T-cell (primary cell): ENCODE data around the gene TMEM107. TPM values are rescaled to one million over a fixed set of nuclear protein-coding genes. Genes with fewer than 3 reads are reported as not detected.

Experiments used
- ATAC-seq, 4 experiments: fragments of 200-7000 bp in 3 of 4; fragments of 150-1000 bp in 1 of 4; cut with Tn5 transposase; replicated peaks in 1 of 4; 1 replicate in 3 of 4; 2 replicates in 1 of 4; pipeline ENCODE4 v1.10.0; 2021; ENCODE audit warnings: moderate library complexity in 3 of 4, mild to moderate bottlenecking in 2 of 4, moderate number of reproducible peaks in 1 of 4
- CTCF ChIA-PET, 2 donors: fragments of 300-600 bp; sonication (Branson Sonifier 250); formaldehyde crosslinking; loops; one replicate each; lab custom pipeline; 2022; ENCODE audit warnings: antibody characterized with exemption in 2 of 2; lab: Charles Lee
- POLR2A ChIA-PET, 2 donors: fragments of 300-600 bp; sonication (Branson Sonifier 250); formaldehyde crosslinking; loops; one replicate each; lab custom pipeline; 2022; ENCODE audit warnings: antibody characterized with exemption in 2 of 2; lab: Charles Lee
- DNase-seq, 35 experiments: peaks; one replicate each; pipeline versions ENCODE4 v3.0.0 to v3.0.0-alpha.2; 2013 to 2023
- H3K27ac ChIP-seq: one replicate; pipeline ENCODE4 v1.5.1; 2013; ENCODE audit warnings: low read length
- H3K27me3 ChIP-seq, 2 experiments: replicated peaks in 1 of 2; 1 replicate in 1 of 2; 2 replicates in 1 of 2; pipeline versions ENCODE4 v1.6.1 to v1.7.0; 2013; ENCODE audit warnings: low read length in 1 of 2, mixed read lengths in 1 of 2; ENCODE audit not compliant: control insufficient read depth in 2 of 2, insufficient read depth in 2 of 2; ENCODE audit errors: extremely low read depth in 1 of 2
- H3K36me3 ChIP-seq, 2 donors: 1 replicate in 1 of 2; 2 replicates in 1 of 2; pipeline versions ENCODE4 v1.6.1 to v1.7.0; 2013; ENCODE audit warnings: low read length in 1 of 2; ENCODE audit not compliant: control insufficient read depth in 2 of 2, insufficient read depth in 1 of 2; ENCODE audit errors: extremely low read depth in 1 of 2
- H3K4me1 ChIP-seq, 2 experiments: 1 replicate in 1 of 2; 2 replicates in 1 of 2; pipeline versions ENCODE4 v1.6.1 to v1.7.0; 2013; ENCODE audit warnings: low read length in 2 of 2, mixed read lengths in 1 of 2; ENCODE audit not compliant: insufficient read depth in 2 of 2, control insufficient read depth in 1 of 2; ENCODE audit errors: extremely low read depth in 1 of 2
- H3K4me3 ChIP-seq, 2 donors: 1 replicate in 1 of 2; 2 replicates in 1 of 2; pipeline versions ENCODE4 v1.5.1 to v1.7.0; 2013; ENCODE audit warnings: mild to moderate bottlenecking in 2 of 2, low read length in 1 of 2, moderate library complexity in 1 of 2; ENCODE audit not compliant: control insufficient read depth in 1 of 2; ENCODE audit errors: extremely low read depth in 1 of 2
- H3K9me3 ChIP-seq: 2 replicates; pipeline ENCODE4 v1.7.0; 2013
- H3K27ac Mint-ChIP-seq, 2 donors: one replicate each; pipeline ENCODE4 v1.8.0; 2020 to 2021; ENCODE audit warnings: mild to moderate bottlenecking in 2 of 2, mixed read lengths in 2 of 2
- H3K27me3 Mint-ChIP-seq, 2 donors: one replicate each; pipeline ENCODE4 v1.8.0; 2021 to 2022; ENCODE audit warnings: mixed read lengths in 2 of 2
- H3K36me3 Mint-ChIP-seq: one replicate; pipeline ENCODE4 v1.8.0; 2021; ENCODE audit warnings: mixed read lengths
- H3K4me1 Mint-ChIP-seq, 3 donors: one replicate each; pipeline ENCODE4 v1.8.0; 2020 to 2022; ENCODE audit warnings: mixed read lengths in 3 of 3, mild to moderate bottlenecking in 1 of 3
- H3K4me3 Mint-ChIP-seq, 3 donors: one replicate each; pipeline ENCODE4 v1.8.0; 2020 to 2022; ENCODE audit warnings: mild to moderate bottlenecking in 3 of 3, mixed read lengths in 3 of 3, moderate library complexity in 3 of 3
- H3K9me3 Mint-ChIP-seq, 3 donors: one replicate each; pipeline ENCODE4 v1.8.0; 2020 to 2022; ENCODE audit warnings: mixed read lengths in 3 of 3
- WGBS: methylation state at CpG from one replicate; pipeline ENCODE4 v1.1.5; 2013; ENCODE audit warnings: missing lambda C conversion rate; ENCODE audit not compliant: insufficient coverage; 5-methylcytosine and 5-hydroxymethylcytosine counted together
- total RNA-seq, 35 experiments: library from RNA in 6 of 35; stranded (reverse) in 6 of 35; fragments of 120-200 nt in 1 of 35; gene quantifications; one replicate each; pipeline versions ENCODE4 v1.2.1 to v1.2.4 and lab custom pipeline; 2013 to 2026

TMEM107 gene
- total RNA-seq, 5 donors from 2014 or later (not counting 1 experiment from before 2014, with no cell fraction given): 23.4 to 28.9 (median 25.0) TPM

GRCh38 chr17:8209907-8210760, 34.0 kb upstream of the TMEM107 start, which contains the start of gene AURKB:
Gene AURKB, minus strand, starts transcription at chr17:8210575. Its CDS starts 351 bp downstream, at chr17:8210224.
- peak; percentile 74 to 98 (median 91) for DNase-seq
- ChIA-PET POLR2A (interaction anchor here (0.7 to 1.5 kb wide), 7 partner anchors 11 to 91 kb away, joined by 3 to 10 read pairs (median 3); partner anchors contain the start of gene BORCS6 (in 1 of the 2)), CTCF (interaction anchor here in 1 of 2 donors (0.6 to 2.0 kb wide), 4 partner anchors 12 to 37 kb away, joined by 3 to 7 read pairs (median 5); no protein-coding TSS in a partner anchor)
- Histone ChIP-seq H3K27ac (peak within 1 kb of the TSS; percentile 74), H3K9me3 (no peaks in the 10 kb centered on the region), H3K4me1 (peaks cover 2 to 17% of the 10 kb centered on the region in 2 experiments), H3K27me3 (no peaks in the 10 kb centered on the region), H3K4me3 (peak within 1 kb of the TSS; percentile 59 to 78), H3K36me3 (no peaks in the 10 kb centered on the region)
- peak; percentile 98 to 100 (median 100) for ATAC-seq
- Mint-ChIP-seq H3K9me3 (no peaks in the 10 kb centered on the region), H3K36me3 (no peaks in the 10 kb centered on the region), H3K27ac (peak within 1 kb of the TSS; percentile 79 to 89), H3K27me3 (no peaks in the 10 kb centered on the region), H3K4me3 (peak within 1 kb of the TSS; percentile 84 to 88 (median 86)), H3K4me1 (peaks cover 15 to 23% (median 19%) of the 10 kb centered on the region in 3 donors)
- WGBS: 3% methylated on average over 33 of the region's 46 CpGs

- Mint-ChIP-seq H3K27me3 (no peaks in the 10 kb centered on the region), H3K4me3 (no peak overlapping the region), H3K4me1 (peaks cover 15 to 20% (median 19%) of the 10 kb centered on the region in 3 donors), H3K9me3 (no peaks in the 10 kb centered on the region), H3K36me3 (no peaks in the 10 kb centered on the region), H3K27ac (no peak overlapping the region)
- Histone ChIP-seq H3K36me3 (no peaks in the 10 kb centered on the region), H3K4me3 (no peak overlapping the region), H3K9me3 (no peaks in the 10 kb centered on the region), H3K27me3 (no peaks in the 10 kb centered on the region), H3K4me1 (peaks cover 2 to 17% of the 10 kb centered on the region in 2 experiments), H3K27ac (no peak overlapping the region)
- POLR2A ChIA-PET: interaction anchor here in 1 of 2 donors (1.1 kb wide), 1 partner anchor 18 kb away, joined by 8 read pairs; no protein-coding TSS in a partner anchor
- no peak for DNase-seq
- CTCF ChIA-PET: no interaction called here
- WGBS: 98% methylated on average over 11 of the region's 12 CpGs
- no peak for ATAC-seq
Observed at GRCh38 chr17:8206536-8206935, 30.4 kb upstream of the TMEM107 start.

GRCh38 chr17:8204761-8205555, 28.8 kb upstream of the TMEM107 start:
- Histone ChIP-seq H3K4me1 (peaks cover 1 to 10% of the 10 kb centered on the region in 2 experiments), H3K36me3 (no peaks in the 10 kb centered on the region), H3K27ac (no peak overlapping the region), H3K9me3 (no peaks in the 10 kb centered on the region), H3K27me3 (no peaks in the 10 kb centered on the region), H3K4me3 (no peak overlapping the region)
- Mint-ChIP-seq H3K9me3 (no peaks in the 10 kb centered on the region), H3K27me3 (no peaks in the 10 kb centered on the region), H3K27ac (no peak overlapping the region), H3K4me3 (no peak overlapping the region), H3K4me1 (peaks cover 6 to 10% (median 9%) of the 10 kb centered on the region in 3 donors), H3K36me3 (no peaks in the 10 kb centered on the region)
- ChIA-PET CTCF (interaction anchor here in 1 of 2 donors (0.7 kb wide), 1 partner anchor 9 kb away, joined by 3 read pairs; no protein-coding TSS in a partner anchor), POLR2A (no interaction called here)
- DNase-seq (no peak), ATAC-seq (no peak)
- 98% methylated on average over 10 of the region's 19 CpGs for WGBS

- peaks cover 27 to 56% of the 10 kb centered on the region in 2 experiments for H3K4me1 ChIP-seq
- CTCF ChIA-PET: interaction anchor here (0.5 to 1.3 kb wide), 7 partner anchors 16 to 511 kb away, joined by 3 to 6 read pairs (median 3); partner anchors contain the start of gene AURKB (in 1 of the 2)
- H3K27me3 ChIP-seq: no peaks in the 10 kb centered on the region
- H3K36me3 ChIP-seq: no peaks in the 10 kb centered on the region
- no peak overlapping the region for H3K27ac Mint-ChIP-seq
- POLR2A ChIA-PET: interaction anchor here (0.6 to 2.0 kb wide), 7 partner anchors 19 to 109 kb away, joined by 3 to 9 read pairs (median 3); no protein-coding TSS in a partner anchor
- H3K4me3 ChIP-seq: peak overlapping the region in 1 of 2 donors; percentile 33
- no peaks in the 10 kb centered on the region for H3K36me3 Mint-ChIP-seq
- H3K4me1 Mint-ChIP-seq: peaks cover 0 to 18% (median 11%) of the 10 kb centered on the region in 3 donors
- peak overlapping the region; percentile 73 for H3K27ac ChIP-seq
- no peaks in the 10 kb centered on the region for H3K9me3 ChIP-seq
- WGBS: 33% methylated on average over 7 of the region's 12 CpGs
- H3K4me3 Mint-ChIP-seq: no peak overlapping the region
- H3K27me3 Mint-ChIP-seq: no peaks in the 10 kb centered on the region
- peak; percentile 5 to 27 (median 21) for ATAC-seq
- peak in 28 of 35 experiments; percentile 36 to 82 (median 46) for DNase-seq
- no peaks in the 10 kb centered on the region for H3K9me3 Mint-ChIP-seq
Observed at GRCh38 chr17:8192070-8192815, 16.1 kb upstream of the TMEM107 start.

GRCh38 chr17:8190506-8190905, 14.3 kb upstream of the TMEM107 start:
- WGBS: 14% methylated on average over 2 of the region's 6 CpGs
- Mint-ChIP-seq H3K36me3 (no peaks in the 10 kb centered on the region), H3K4me3 (no peak overlapping the region), H3K27me3 (no peaks in the 10 kb centered on the region), H3K27ac (peak overlapping the region; percentile 91 to 93), H3K4me1 (peaks cover 0 to 13% (median 11%) of the 10 kb centered on the region in 3 donors), H3K9me3 (no peaks in the 10 kb centered on the region)
- ChIA-PET CTCF (interaction anchor here in 1 of 2 donors (0.6 to 2.3 kb wide), 6 partner anchors 17 to 111 kb away, joined by 3 to 12 read pairs (median 5); partner anchors contain the start of gene CTC1), POLR2A (interaction anchor here (0.6 to 1.5 kb wide), 9 partner anchors 9 to 58 kb away, joined by 3 to 8 read pairs (median 6); partner anchors contain the start of gene PFAS (in 1 of the 2))
- no peaks in the 10 kb centered on the region for H3K36me3 ChIP-seq
- H3K4me3 ChIP-seq: peak overlapping the region; percentile 30 to 74
- peaks cover 27 to 66% of the 10 kb centered on the region in 2 experiments for H3K4me1 ChIP-seq
- H3K9me3 ChIP-seq: no peaks in the 10 kb centered on the region
- H3K27me3 ChIP-seq: no peaks in the 10 kb centered on the region
- ATAC-seq: no peak
- no peak for DNase-seq
- peak overlapping the region; percentile 33 for H3K27ac ChIP-seq
